HG02870 (cell line): Measurements from ENCODE around the gene DCDC2C.

Experiments used
- ATAC-seq: cut with Tn5 transposase; IDR thresholded peaks from one replicate; pipeline ENCODE4 v1.9.1; 2021; ENCODE audit warnings: mild to moderate bottlenecking, moderate library complexity; ENCODE audit not compliant: unreplicated experiment

DCDC2C gene

GRCh38 chr2:3769766-3770165 is 66.4 kb downstream of the DCDC2C start:
- ATAC-seq = no peak

GRCh38 chr2:3770724-3771415 is 67.5 kb downstream of the DCDC2C start:
- no peak for ATAC-seq

- no peak for ATAC-seq
Measured at GRCh38 chr2:3771576-3771975, 68.2 kb downstream of the DCDC2C start.

- ATAC-seq = no peak
Measured at GRCh38 chr2:3774336-3774735, 71.0 kb downstream of the DCDC2C start.

- no peak for ATAC-seq
Measured at GRCh38 chr2:3776311-3776710, 72.9 kb downstream of the DCDC2C start.

GRCh38 chr2:3777966-3778365 is 74.6 kb downstream of the DCDC2C start:
- no peak for ATAC-seq

GRCh38 chr2:3778851-3779495 is 75.6 kb downstream of the DCDC2C start:
- no peak for ATAC-seq

- no peak for ATAC-seq
Measured at GRCh38 chr2:3779496-3780049, 76.2 kb downstream of the DCDC2C start.

GRCh38 chr2:3780477-3781402 is 77.4 kb downstream of the DCDC2C start:
- peak; percentile 96 for ATAC-seq

GRCh38 chr2:3784731-3785130 is 81.4 kb downstream of the DCDC2C start:
- ATAC-seq = no peak

GRCh38 chr2:3785220-3785889 is 82.0 kb downstream of the DCDC2C start:
- ATAC-seq = no peak

GRCh38 chr2:3785890-3786273 is 82.5 kb downstream of the DCDC2C start:
- no peak for ATAC-seq

- ATAC-seq = no peak
Measured at GRCh38 chr2:3787768-3788167, 84.4 kb downstream of the DCDC2C start.

- ATAC-seq = no peak
Measured at GRCh38 chr2:3789256-3789655, 85.9 kb downstream of the DCDC2C start.

- no peak for ATAC-seq
Measured at GRCh38 chr2:3793249-3793648, 89.9 kb downstream of the DCDC2C start.

- no peak for ATAC-seq
Measured at GRCh38 chr2:3801506-3801905, 98.1 kb downstream of the DCDC2C start.

GRCh38 chr2:3805201-3805939 is 102.0 kb downstream of the DCDC2C start:
- ATAC-seq = no peak

- ATAC-seq = no peak
Measured at GRCh38 chr2:3806168-3806567, 102.8 kb downstream of the DCDC2C start.

GRCh38 chr2:3806730-3807129 is 103.4 kb downstream of the DCDC2C start:
- ATAC-seq = no peak

- ATAC-seq = no peak
Measured at GRCh38 chr2:3807853-3808252, 104.5 kb downstream of the DCDC2C start.
